ENCODE data around the gene ARPC1A. TPM values are rescaled to one million over a fixed set of nuclear protein-coding genes. Genes with fewer than 3 reads are reported as not detected.

The ARPC1A gene
- total and polyA plus RNA-seq, 2 of the 8 experiments (the other 6 are each of a cell fraction or from before 2014, with no cell fraction given), result 123 to 155 TPM

- no peak for TF ChIP-seq CHD7 (IDR thresholded peaks at IDR 0.05; ENCODE audit: insufficient replicate concordance, low read length)
- TF ChIP-seq SIRT6 (IDR thresholded peaks at IDR 0.05; ENCODE audit: low read length), result no peak
- TF ChIP-seq SIX5 (IDR thresholded peaks at IDR 0.05; ENCODE audit: low read depth, low read length), result no peak
- no peak for TF ChIP-seq CBX8 (IDR thresholded peaks at IDR 0.05; ENCODE audit: borderline replicate concordance, low read depth, low read length)
- no peak for TF ChIP-seq BCL11A (IDR thresholded peaks at IDR 0.05; ENCODE audit: low read depth in 2 of 2, low read length in 2 of 2)
- TF ChIP-seq CHD2 (IDR thresholded peaks at IDR 0.05; ENCODE audit: low read length), result no peak
- TF ChIP-seq MAX (IDR thresholded peaks at IDR 0.05), result 0 out of 2 replicates have a peak, but pooled peaks have one; percentile 42
- TF ChIP-seq NANOG (IDR thresholded peaks at IDR 0.05; ENCODE audit: insufficient read depth, low read depth, low read length, poor library complexity, severe bottlenecking), result no peak
- no peak for TF ChIP-seq GABPA (IDR thresholded peaks at IDR 0.05; ENCODE audit: borderline replicate concordance, insufficient read depth, low read length)
- TF ChIP-seq BACH1 (IDR thresholded peaks at IDR 0.05; ENCODE audit: low read length), result peak; percentile 28; the same call in 1 of the 2 replicates
- no peak for TF ChIP-seq RFX5 (IDR thresholded peaks at IDR 0.05; ENCODE audit: borderline replicate concordance, low read depth, low read length)
Measured at GRCh38 chr7:99392659-99393354, 67.1 kb downstream of the ARPC1A start (continued).
